Medulla oblongata (tissue), 1 donor: ENCODE results near the gene FXYD4.
"Not testable (repeated sequence)": the region's sequence is repeated elsewhere in the genome, so short reads cannot be mapped to it uniquely, and the experiment has no call there.

Source experiments
- DNase-seq: peaks from one replicate; pipeline ENCODE4 v3.0.0-alpha.2; 2015; ENCODE audit errors: extremely low spot score

Gene FXYD4

GRCh38 chr10:43371418-43371817 is at the start of gene FXYD4:
Gene FXYD4, plus strand, starts transcription at chr10:43371636. Its CDS starts 2,111 bp downstream, at chr10:43373747.
- no peak for DNase-seq

- DNase-seq, result peak; percentile 62
Observed at GRCh38 chr10:43322331-43322730, 49.1 kb upstream of the FXYD4 start.

GRCh38 chr10:43322769-43323168 is 48.7 kb upstream of the FXYD4 start:
- peak; percentile 96 for DNase-seq

- DNase-seq, result no peak
Observed at GRCh38 chr10:43323245-43323644, 48.2 kb upstream of the FXYD4 start.

- DNase-seq, result no peak
Observed at GRCh38 chr10:43324876-43325275, 46.6 kb upstream of the FXYD4 start.

GRCh38 chr10:43327171-43327570 is 44.3 kb upstream of the FXYD4 start:
- DNase-seq, result no peak

GRCh38 chr10:43327986-43328385 is 43.5 kb upstream of the FXYD4 start:
- no peak for DNase-seq

- not testable (repeated sequence) for DNase-seq
Observed at GRCh38 chr10:43328810-43329209, 42.6 kb upstream of the FXYD4 start.

GRCh38 chr10:43329246-43329885 is 42.1 kb upstream of the FXYD4 start:
- DNase-seq, result not testable (repeated sequence)

GRCh38 chr10:43330049-43330823 is 41.2 kb upstream of the FXYD4 start:
- DNase-seq, result not testable (repeated sequence)

GRCh38 chr10:43330824-43331127 is 40.7 kb upstream of the FXYD4 start:
- not testable (repeated sequence) for DNase-seq

GRCh38 chr10:43333653-43334052 is 37.8 kb upstream of the FXYD4 start:
- DNase-seq, result no peak

- DNase-seq, result no peak
Observed at GRCh38 chr10:43336061-43336460, 35.4 kb upstream of the FXYD4 start.

- DNase-seq, result no peak
Observed at GRCh38 chr10:43336641-43337318, 34.7 kb upstream of the FXYD4 start.

GRCh38 chr10:43337536-43337935 is 33.9 kb upstream of the FXYD4 start:
- DNase-seq, result not testable (repeated sequence)

- no peak for DNase-seq
Observed at GRCh38 chr10:43338117-43338516, 33.3 kb upstream of the FXYD4 start.

GRCh38 chr10:43339136-43339535 is 32.3 kb upstream of the FXYD4 start:
- no peak for DNase-seq

GRCh38 chr10:43340101-43340500 is 31.3 kb upstream of the FXYD4 start:
- no peak for DNase-seq

- no peak for DNase-seq
Observed at GRCh38 chr10:43340619-43341018, 30.8 kb upstream of the FXYD4 start.

GRCh38 chr10:43341450-43341849 is 30.0 kb upstream of the FXYD4 start:
- no peak for DNase-seq

GRCh38 chr10:43342279-43343125 is 28.9 kb upstream of the FXYD4 start:
- no peak for DNase-seq

- DNase-seq, result no peak
Observed at GRCh38 chr10:43343126-43343525, 28.3 kb upstream of the FXYD4 start.
